Immature natural killer cell (primary cell): Measurements from ENCODE around the gene AKR1C1. TPM values are rescaled to one million over a fixed set of nuclear protein-coding genes. Genes with fewer than 3 reads are reported as not detected.
"Not testable (repeated sequence)": the region's sequence is repeated elsewhere in the genome, so short reads cannot be mapped to it uniquely, and the experiment has no call there.

Experiments
- DNase-seq, 3 donors: peaks; one replicate each; pipeline ENCODE4 v3.0.0; 2022; ENCODE audit warnings: mixed read lengths in 1 of 3
- H3K27ac Mint-ChIP-seq, 6 donors: one replicate each; pipeline ENCODE4 v1.8.0; 2020; ENCODE audit warnings: mixed read lengths in 6 of 6, mild to moderate bottlenecking in 5 of 6, inconsistent platforms in 4 of 6, moderate library complexity in 3 of 6
- H3K27me3 Mint-ChIP-seq, 3 donors: one replicate each; pipeline ENCODE4 v1.8.0; 2020 to 2021; ENCODE audit warnings: low read depth in 3 of 3, mild to moderate bottlenecking in 3 of 3, mixed read lengths in 3 of 3, moderate library complexity in 3 of 3, inconsistent platforms in 1 of 3
- H3K36me3 Mint-ChIP-seq, 3 donors: one replicate each; pipeline ENCODE4 v1.8.0; 2020; ENCODE audit warnings: mixed read lengths in 3 of 3, inconsistent platforms in 2 of 3, mild to moderate bottlenecking in 2 of 3
- H3K4me1 Mint-ChIP-seq, 2 donors: one replicate each; pipeline ENCODE4 v1.8.0; 2020; ENCODE audit warnings: inconsistent platforms in 2 of 2, mild to moderate bottlenecking in 2 of 2, mixed read lengths in 2 of 2, moderate library complexity in 1 of 2
- H3K4me3 Mint-ChIP-seq, 5 donors: one replicate each; pipeline ENCODE4 v1.8.0; 2020; ENCODE audit warnings: mild to moderate bottlenecking in 5 of 5, mixed read lengths in 5 of 5, inconsistent platforms in 3 of 5, moderate library complexity in 3 of 5
- H3K9me3 Mint-ChIP-seq, 6 donors: one replicate each; pipeline ENCODE4 v1.8.0; 2020; ENCODE audit warnings: mild to moderate bottlenecking in 6 of 6, mixed read lengths in 6 of 6, inconsistent platforms in 4 of 6, moderate library complexity in 3 of 6
- polyA plus RNA-seq, 3 donors: library from polyadenylated mRNA; unstranded; fragments of 300-500 nt; fragmentation: Illumina TruSeq; gene quantifications; one replicate each; pipeline ENCODE4 v1.2.3, GENCODE V29; 2021

Gene AKR1C1
- polyA plus RNA-seq, 3 donors from 2014 or later = not detected

DNA sequence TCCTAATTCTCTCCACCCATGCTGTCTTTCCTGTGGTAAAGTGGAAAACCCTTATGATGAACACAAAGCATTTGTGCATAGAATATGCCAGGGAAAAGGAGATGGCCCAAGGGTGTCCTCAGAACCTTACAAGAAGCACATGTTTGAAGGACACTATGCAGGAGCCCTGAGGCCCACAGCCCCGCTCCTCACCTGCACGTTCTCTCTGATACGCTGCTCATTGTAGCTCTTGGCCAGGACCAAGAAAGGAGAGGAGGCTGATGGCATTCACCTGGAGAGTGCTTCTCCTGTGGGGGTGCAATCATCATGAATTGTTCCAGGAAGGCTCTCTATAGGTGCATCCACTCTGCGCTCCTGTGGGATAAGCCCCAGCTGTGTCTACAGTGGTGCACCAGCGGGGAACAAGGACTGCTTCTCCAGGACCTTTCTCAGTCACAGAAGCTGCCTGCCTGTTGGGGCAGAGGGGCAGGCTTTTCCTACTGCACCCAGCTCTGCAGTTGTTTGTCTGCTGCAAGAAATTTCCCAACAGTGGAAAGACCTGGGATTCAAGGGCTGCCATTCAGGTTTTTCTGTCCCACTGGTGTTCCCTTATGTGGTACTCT, 20.5 kb downstream of the AKR1C1 start:
- H3K27me3 Mint-ChIP-seq = peaks cover 4 to 8% (median 6%) of the 10 kb centered on the region in 3 donors
- no peak overlapping the region for H3K4me3 Mint-ChIP-seq
- no peak for DNase-seq
- no peak overlapping the region for H3K27ac Mint-ChIP-seq
- peaks cover 0 to 6% of the 10 kb centered on the region in 2 donors for H3K4me1 Mint-ChIP-seq
- no peaks in the 10 kb centered on the region for H3K9me3 Mint-ChIP-seq
- no peaks in the 10 kb centered on the region for H3K36me3 Mint-ChIP-seq

DNA sequence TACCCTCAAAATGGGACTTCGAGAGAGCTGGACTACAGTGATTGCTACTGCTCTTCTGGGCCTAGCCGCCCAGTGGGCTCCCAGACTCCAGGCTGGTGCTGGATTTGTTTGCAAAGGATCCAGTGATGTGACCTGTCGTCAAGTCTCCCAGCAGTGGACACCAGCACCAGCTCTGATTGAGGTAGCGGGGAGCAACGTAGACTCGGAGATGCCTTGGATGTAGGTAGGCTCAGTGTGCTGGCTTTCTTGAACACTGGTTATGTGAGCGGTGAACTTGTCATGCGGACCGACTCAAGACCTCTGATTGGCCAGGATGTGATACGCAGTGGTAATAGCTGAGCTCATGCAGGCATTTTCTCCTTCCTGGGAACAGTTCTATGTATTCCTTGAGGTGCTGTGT, 21.0 kb downstream of the AKR1C1 start:
- DNase-seq = no peak
- Mint-ChIP-seq H3K27ac (no peak overlapping the region), H3K9me3 (no peaks in the 10 kb centered on the region), H3K4me3 (no peak overlapping the region), H3K27me3 (peaks cover 4 to 8% (median 6%) of the 10 kb centered on the region in 3 donors), H3K4me1 (peaks cover 0 to 6% of the 10 kb centered on the region in 2 donors), H3K36me3 (no peaks in the 10 kb centered on the region)

DNA sequence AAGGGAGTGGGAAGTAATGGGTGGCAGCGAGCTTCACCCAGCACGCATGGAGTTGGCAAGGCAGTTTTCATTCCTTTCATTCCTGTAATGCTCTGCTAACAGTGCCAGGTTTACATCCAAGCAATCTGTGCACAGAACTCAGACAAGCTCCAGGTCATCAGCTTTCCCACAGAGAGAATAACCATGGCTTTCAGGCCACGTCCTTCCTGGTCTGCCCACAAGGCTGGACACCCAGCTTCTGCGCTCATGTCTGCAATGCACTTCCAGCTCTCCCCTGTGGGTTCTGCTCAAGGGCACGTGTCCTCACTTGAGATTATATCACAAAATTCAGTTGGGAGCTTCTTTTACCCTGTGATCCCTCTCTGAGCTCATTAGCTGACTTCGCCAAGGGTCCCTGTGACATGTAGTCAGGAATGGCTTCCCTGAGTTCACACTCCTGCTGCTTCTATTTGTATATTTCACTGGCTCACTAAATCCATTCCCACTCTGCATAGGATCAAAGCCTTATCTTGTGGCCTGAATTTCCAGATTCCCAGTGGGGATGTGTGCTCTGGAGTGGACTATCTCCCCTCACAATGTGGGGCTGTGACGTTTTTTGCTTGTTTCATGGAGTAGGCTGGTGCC, 21.9 kb downstream of the AKR1C1 start:
- Mint-ChIP-seq H3K27me3 (peaks cover 4 to 8% (median 6%) of the 10 kb centered on the region in 3 donors), H3K4me1 (peaks cover 0 to 6% of the 10 kb centered on the region in 2 donors), H3K9me3 (no peaks in the 10 kb centered on the region), H3K27ac (no peak overlapping the region), H3K36me3 (no peaks in the 10 kb centered on the region), H3K4me3 (no peak overlapping the region)
- DNase-seq = no peak

DNA sequence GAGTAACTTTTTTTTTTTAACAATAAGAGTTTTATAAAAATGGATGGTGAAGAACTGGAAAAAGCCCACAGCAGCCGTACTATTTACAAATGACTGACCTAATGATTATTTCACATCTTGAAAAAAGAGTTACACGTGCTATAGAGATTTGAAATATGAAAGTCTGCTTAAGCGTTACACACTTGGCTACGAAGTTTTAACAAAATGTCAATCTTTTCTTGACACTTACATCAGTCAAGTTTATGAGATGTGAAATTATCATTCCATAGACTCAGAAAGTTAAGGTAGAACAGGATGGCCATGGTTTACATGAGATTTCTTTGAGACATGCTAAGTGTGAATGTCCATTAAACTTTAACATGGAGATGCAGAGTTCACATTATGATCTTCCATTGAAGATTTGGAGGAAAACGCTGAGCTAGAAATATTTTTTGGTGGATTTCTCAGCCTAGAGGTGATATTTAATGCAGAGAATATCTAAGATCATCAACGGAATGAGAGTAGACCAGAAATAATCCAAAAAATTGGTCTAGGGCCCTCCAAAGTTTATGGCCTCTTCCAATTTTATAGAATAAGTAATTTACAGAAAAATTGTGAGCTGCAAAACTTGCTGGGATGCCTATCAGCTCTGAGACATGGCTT, 24.9 kb downstream of the AKR1C1 start:
- DNase-seq, H3K36me3 Mint-ChIP-seq, H3K27ac Mint-ChIP-seq, H3K27me3 Mint-ChIP-seq, H3K9me3 Mint-ChIP-seq, H3K4me1 Mint-ChIP-seq, H3K4me3 Mint-ChIP-seq: not testable (repeated sequence)

DNA sequence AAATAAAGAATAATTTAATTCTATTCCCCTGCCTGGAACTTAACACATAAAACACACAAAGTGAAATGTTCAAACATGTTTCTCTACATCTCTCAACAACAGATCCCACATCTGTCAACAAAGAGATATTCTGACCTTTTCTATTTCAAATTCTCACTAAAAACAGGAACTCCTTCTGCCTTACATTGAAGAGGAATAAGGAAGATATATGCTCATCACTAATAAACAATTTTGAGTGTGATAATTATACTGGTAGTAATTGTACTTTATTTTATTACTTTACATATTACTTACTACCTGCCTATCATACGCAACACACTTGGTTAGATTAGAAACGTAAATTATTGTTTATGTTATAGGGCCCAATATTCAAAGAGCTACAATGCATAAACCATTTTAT, 27.0 kb downstream of the AKR1C1 start:
- DNase-seq = no peak
- Mint-ChIP-seq H3K9me3 (no peaks in the 10 kb centered on the region), H3K27ac (no peak overlapping the region), H3K4me3 (no peak overlapping the region), H3K27me3 (peaks cover 0 to 6% (median 0%) of the 10 kb centered on the region in 3 donors), H3K4me1 (no peaks in the 10 kb centered on the region), H3K36me3 (no peaks in the 10 kb centered on the region)

DNA sequence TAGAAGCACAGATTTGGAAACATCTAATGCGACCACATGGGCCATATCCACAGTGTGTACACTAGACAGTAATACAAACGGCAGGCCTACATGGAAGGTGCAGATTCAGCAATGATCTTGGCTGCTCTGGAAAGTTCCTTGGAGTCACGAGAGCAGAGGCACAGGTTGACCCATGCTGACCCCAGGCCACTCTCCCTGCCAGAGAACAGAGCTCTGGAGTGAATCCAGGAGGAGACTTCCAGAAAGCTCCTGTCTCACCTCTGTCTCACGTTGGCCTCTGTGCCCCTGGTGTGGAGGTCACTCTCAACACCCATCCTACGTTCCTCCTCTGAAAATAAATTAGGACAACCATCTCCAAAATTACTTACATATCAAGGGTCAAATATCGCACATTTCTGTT, 28.2 kb downstream of the AKR1C1 start:
- not testable (repeated sequence) for H3K27me3 Mint-ChIP-seq, H3K36me3 Mint-ChIP-seq, H3K4me3 Mint-ChIP-seq, DNase-seq, H3K4me1 Mint-ChIP-seq, H3K9me3 Mint-ChIP-seq, H3K27ac Mint-ChIP-seq

DNA sequence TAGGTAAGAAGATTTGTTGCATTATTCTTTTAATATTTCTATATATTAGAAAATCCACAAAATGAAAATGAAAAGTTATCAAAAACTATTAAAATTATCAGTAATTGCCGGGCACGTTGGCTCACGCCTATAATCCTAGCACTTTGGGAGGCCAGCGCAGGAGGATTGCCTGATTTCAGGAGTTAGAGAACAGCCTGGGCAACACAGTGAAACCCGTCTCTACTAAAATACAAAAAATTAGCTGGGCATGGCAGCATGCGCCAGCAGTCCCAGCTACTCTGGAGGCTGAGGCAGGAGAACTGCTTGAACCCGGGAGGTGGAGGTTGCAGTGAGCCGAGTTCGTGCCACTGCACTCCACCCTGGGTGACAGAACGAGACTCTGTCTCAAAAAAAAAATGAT, 29.3 kb downstream of the AKR1C1 start:
- DNase-seq, H3K4me1 Mint-ChIP-seq, H3K4me3 Mint-ChIP-seq, H3K27me3 Mint-ChIP-seq, H3K36me3 Mint-ChIP-seq, H3K9me3 Mint-ChIP-seq, H3K27ac Mint-ChIP-seq: not testable (repeated sequence)

DNA sequence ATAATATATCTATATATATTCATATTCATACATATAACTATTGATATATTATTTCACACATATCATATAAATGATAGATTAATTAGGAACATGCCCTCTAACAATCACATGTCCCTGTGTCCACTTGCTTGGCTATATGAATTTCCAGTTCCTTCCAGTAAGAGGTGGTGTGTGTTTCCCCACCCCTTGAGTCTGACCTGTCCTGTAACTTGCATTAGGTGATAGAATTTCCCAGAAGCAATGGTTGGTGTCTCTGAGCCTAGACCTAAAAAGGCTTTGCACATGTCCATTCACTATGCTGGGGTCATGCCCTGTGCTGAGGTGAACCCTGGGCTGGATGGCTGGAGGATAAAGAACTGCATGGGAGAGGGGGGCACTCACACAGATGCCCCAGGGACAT, 31.0 kb downstream of the AKR1C1 start:
- not testable (repeated sequence) for DNase-seq, H3K27me3 Mint-ChIP-seq, H3K4me1 Mint-ChIP-seq, H3K4me3 Mint-ChIP-seq, H3K36me3 Mint-ChIP-seq, H3K9me3 Mint-ChIP-seq, H3K27ac Mint-ChIP-seq

DNA sequence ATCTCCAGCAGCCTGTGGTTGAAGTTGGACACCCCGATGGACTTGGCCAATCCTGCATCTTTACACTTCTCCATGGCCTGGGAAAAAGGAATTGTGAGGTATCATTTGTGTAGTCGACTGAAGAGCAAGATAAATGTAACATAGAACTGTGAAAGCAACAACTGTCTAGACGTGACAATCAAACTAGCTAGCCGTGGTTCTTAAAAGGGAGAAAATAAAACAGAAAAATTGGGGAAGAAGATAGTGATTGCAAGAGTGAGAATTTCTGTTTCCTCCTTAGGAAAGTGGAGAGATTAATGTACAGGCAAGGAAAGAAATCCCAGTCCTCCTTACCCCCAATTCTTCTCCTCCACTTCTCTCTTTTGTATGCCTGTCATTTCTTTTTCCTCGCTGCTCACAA, 35.5 kb downstream of the AKR1C1 start:
- no peaks in the 10 kb centered on the region for H3K36me3 Mint-ChIP-seq

DNA sequence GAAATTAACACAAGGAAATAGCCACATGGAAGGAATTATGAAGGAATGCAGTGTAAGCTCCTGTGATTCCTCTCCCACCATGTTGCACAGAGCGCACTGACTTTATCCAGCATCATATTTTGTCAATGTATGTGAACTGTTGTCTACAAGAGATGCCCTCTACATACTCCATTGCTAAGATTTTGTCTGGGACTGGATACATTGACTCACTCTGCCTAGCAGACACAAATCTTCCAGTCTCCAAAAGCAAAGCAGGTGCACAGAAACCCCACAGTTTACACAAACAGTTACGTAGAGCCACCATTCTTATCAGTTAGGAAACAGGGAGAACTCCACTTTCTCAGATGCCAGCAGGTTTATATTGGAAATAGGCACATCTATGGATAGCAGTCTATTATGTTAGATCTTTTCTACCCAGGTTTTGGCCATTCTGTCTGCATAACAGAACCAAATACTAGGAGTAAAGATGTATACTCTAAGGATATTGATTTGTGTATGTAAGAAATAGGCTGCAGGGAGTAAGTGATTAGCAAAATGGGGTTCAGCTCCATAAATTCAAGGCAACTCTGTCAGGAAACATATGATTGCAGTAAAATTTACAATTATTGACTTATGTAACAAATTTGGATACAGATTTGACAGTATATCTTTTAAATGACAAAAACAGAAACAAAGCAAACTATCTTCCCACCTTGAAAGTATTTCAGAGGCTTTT, 39.0 kb downstream of the AKR1C1 start:
- H3K36me3 Mint-ChIP-seq = no peaks in the 10 kb centered on the region
- DNase-seq = no peak
- H3K4me1 Mint-ChIP-seq = no peaks in the 10 kb centered on the region
- H3K27ac Mint-ChIP-seq = no peak overlapping the region
- H3K27me3 Mint-ChIP-seq = peaks cover 0 to 6% (median 3%) of the 10 kb centered on the region in 3 donors
- H3K9me3 Mint-ChIP-seq = no peaks in the 10 kb centered on the region
- H3K4me3 Mint-ChIP-seq = no peak overlapping the region

More for the DNA sequence above, 35.5 kb downstream of the AKR1C1 start:
- no peaks in the 10 kb centered on the region for H3K9me3 Mint-ChIP-seq
- DNase-seq = no peak
- no peaks in the 10 kb centered on the region for H3K4me1 Mint-ChIP-seq
- peaks cover 0 to 6% (median 0%) of the 10 kb centered on the region in 3 donors for H3K27me3 Mint-ChIP-seq
- no peak overlapping the region for H3K27ac Mint-ChIP-seq
- H3K4me3 Mint-ChIP-seq = no peak overlapping the region

DNA sequence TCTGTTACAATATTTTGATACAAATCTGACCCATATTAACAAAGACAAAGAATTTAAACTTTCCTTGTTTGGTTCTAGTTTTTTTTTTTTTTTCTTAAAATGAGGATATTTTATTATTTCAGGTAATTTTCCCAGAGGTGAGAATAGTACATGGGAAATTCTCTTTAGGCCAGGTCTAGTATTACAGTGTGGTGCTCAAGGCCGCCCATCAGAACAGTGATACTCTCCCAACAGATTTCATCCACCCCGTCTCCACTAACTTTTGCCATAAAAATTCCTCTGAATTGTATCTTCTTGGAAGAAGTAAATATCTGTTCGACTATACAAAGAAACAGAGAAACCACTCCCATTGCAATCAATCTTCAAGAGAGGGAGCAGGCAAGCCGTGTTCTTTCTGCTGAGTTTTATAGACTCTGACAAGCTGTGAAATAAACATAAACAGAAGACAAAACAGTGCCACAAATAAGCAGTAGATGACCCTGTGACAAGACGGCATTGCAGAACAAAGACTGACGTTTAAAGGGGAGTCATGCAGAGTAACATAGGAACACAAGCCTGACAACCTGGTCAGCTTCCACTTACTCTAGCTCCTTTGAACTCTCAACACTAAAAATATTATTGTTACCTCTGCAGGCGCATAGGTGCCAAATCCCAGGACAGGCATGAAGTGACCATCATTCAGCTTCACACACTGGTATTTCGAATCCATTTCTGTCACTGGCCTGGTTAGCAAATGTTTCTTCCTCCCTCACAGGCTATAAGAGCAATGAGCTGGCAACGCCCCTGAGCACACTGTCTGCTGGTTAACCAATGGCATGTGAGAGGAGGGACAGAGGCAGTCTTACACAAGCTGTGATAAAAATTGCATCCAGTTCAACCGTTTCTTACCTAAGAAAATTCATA, 40.2 kb downstream of the AKR1C1 start, which contains the start of gene AKR1C2:
AKR1C2 (minus strand) TSS at position 731 of the 903 bp plus-strand sequence; CDS start at position 709, 22 bp downstream.
- not testable (repeated sequence) for H3K27ac Mint-ChIP-seq

DNA sequence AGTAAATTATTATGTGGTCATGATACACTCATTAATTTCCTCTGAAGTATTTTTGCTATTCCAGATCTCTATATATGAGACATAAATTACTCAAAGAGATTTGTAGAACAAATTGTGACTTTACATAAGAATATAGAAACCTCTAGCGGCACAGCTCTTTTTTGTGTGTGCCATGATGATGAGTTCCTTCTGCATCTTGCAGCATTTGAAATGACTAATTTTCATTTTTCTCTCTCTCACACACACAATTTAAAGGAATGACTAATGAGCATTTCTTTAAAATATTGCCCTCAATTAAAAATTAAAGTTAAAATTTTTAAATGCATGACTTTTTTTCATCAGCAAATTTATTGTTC, 40.8 kb downstream of the AKR1C1 start:
- not testable (repeated sequence) for H3K4me3 Mint-ChIP-seq, H3K36me3 Mint-ChIP-seq, H3K27ac Mint-ChIP-seq, H3K27me3 Mint-ChIP-seq, H3K9me3 Mint-ChIP-seq, H3K4me1 Mint-ChIP-seq, DNase-seq

More for the DNA sequence above, 40.2 kb downstream of the AKR1C1 start, which contains the start of gene AKR1C2:
- H3K9me3 Mint-ChIP-seq, H3K4me3 Mint-ChIP-seq, H3K27me3 Mint-ChIP-seq, H3K4me1 Mint-ChIP-seq, H3K36me3 Mint-ChIP-seq, DNase-seq: not testable (repeated sequence)

DNA sequence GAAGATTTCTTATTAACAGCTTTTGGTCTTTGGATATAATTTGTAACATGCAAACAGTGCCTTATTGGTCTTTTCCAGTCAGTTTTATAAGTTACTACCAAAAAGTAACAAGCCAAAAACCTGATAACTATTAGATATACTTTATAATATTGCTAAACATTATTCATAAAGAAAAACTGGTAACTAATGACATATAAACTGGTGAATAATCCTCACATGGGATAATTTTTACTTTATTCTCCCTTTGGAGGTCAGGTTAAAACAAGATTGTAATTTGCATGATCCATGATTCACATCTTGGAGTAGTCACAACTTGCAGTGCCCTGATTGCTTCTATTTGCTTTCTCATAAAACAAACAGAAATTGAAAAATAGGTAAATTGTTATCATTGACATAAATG, 41.3 kb downstream of the AKR1C1 start:
- not testable (repeated sequence) for H3K4me1 Mint-ChIP-seq

More for the DNA sequence above, 41.3 kb downstream of the AKR1C1 start:
- not testable (repeated sequence) for H3K27ac Mint-ChIP-seq, H3K36me3 Mint-ChIP-seq, DNase-seq, H3K4me3 Mint-ChIP-seq, H3K27me3 Mint-ChIP-seq, H3K9me3 Mint-ChIP-seq
